Measurements from ENCODE around the gene SNCA.

SNCA gene

GRCh38 chr4:89752932-89753598, 83.9 kb downstream of the SNCA start:
- FAIRE-seq: no peak

GRCh38 chr4:89751416-89751815, 85.5 kb downstream of the SNCA start:
- no peak for FAIRE-seq

GRCh38 chr4:89746377-89746776, 90.6 kb downstream of the SNCA start:
- FAIRE-seq: no peak

- FAIRE-seq: no peak
These were observed 91.3 kb downstream of the SNCA start for GRCh38 chr4:89745708-89746107.

- FAIRE-seq: no peak
These were observed 92.0 kb downstream of the SNCA start for GRCh38 chr4:89744914-89745313.

- FAIRE-seq: no peak
These were observed 95.2 kb downstream of the SNCA start for GRCh38 chr4:89741768-89742167.

GRCh38 chr4:89739311-89739988, 97.5 kb downstream of the SNCA start:
- FAIRE-seq: no peak

- no peak for FAIRE-seq
These were observed 99.1 kb downstream of the SNCA start for GRCh38 chr4:89737888-89738287.

- FAIRE-seq: no peak
These were observed 103.0 kb downstream of the SNCA start for GRCh38 chr4:89733946-89734345.

- FAIRE-seq: no peak
These were observed 109.7 kb downstream of the SNCA start for GRCh38 chr4:89727238-89727637.

GRCh38 chr4:89725268-89725667, 111.7 kb downstream of the SNCA start:
- peak; percentile 90 for FAIRE-seq

GRCh38 chr4:89724716-89725115, 112.2 kb downstream of the SNCA start:
- no peak for FAIRE-seq

GRCh38 chr4:89723096-89723495, 113.9 kb downstream of the SNCA start:
- FAIRE-seq: no peak

GRCh38 chr4:89722517-89722916, 114.4 kb downstream of the SNCA start:
- FAIRE-seq: no peak

- no peak for FAIRE-seq
These were observed 116.0 kb downstream of the SNCA start for GRCh38 chr4:89720981-89721380.

GRCh38 chr4:89719536-89720090, 117.3 kb downstream of the SNCA start:
- no peak for FAIRE-seq

- no peak for FAIRE-seq
These were observed 120.1 kb downstream of the SNCA start for GRCh38 chr4:89716893-89717292.

- FAIRE-seq: no peak
These were observed 121.3 kb downstream of the SNCA start for GRCh38 chr4:89715631-89716030.

GRCh38 chr4:89712827-89713226, 124.1 kb downstream of the SNCA start:
- FAIRE-seq: no peak

GRCh38 chr4:89712141-89712540, 124.8 kb downstream of the SNCA start:
- no peak for FAIRE-seq

GRCh38 chr4:89708903-89709421, 128.0 kb downstream of the SNCA start:
- no peak for FAIRE-seq

GRCh38 chr4:89707467-89707866, 129.5 kb downstream of the SNCA start:
- FAIRE-seq: no peak

GRCh38 chr4:89704651-89705395, 132.1 kb downstream of the SNCA start:
- FAIRE-seq: no peak
